ENCODE results near the gene PPP3CA. TPM values are rescaled to one million over a fixed set of nuclear protein-coding genes. Genes with fewer than 3 reads are reported as not detected.

The PPP3CA gene
- total RNA-seq, result 52.9 and 53.2 TPM in 2 replicates

GRCh38 chr4:101347267-101347556 lies at the start of gene PPP3CA:
Gene PPP3CA (minus strand): TSS chr4:101347526.

Measured in smooth muscle cell of the umbilical artery (primary cell).